Measurements from ENCODE around the gene SFI1.
A peak's percentile ranks its signal among the peaks of the same experiment; 100 is the strongest.
"Not testable (repeated sequence)": the region's sequence is repeated elsewhere in the genome, so short reads cannot be mapped to it uniquely, and the experiment has no call there.

SFI1 gene

GRCh38 chr22:31544481-31545480 lies 48.4 kb downstream of the SFI1 start:
- DNase-seq = no peak

GRCh38 chr22:31550871-31551370 lies 54.6 kb downstream of the SFI1 start:
- no peak for DNase-seq

DNA sequence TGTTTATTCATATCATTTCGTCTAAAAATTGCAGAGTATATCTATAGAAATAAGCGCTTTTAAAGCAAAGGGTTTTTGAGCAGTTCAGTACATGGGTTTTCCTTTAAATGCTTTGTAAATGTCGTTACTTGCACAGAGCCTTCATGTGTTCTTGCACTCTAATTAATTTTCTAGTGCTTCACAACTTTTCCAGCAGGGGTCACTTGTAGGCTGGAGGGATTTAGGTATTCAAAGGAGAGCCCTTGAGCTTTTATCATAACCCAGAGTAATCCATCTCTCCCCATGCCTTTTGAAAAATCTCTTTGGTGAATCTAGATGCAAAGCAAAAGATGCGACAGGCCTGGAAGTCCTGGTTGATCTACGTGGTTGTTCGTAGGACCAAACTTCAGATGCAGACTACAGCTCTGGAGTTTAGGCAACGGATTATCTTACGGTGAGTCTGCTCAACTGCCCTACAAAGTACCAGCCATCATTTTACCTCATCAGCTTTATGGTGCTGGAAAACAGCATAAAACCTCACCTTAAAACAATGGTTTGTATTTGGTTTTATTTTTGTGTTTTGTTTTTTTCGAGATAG lies 60.4 kb downstream of the SFI1 start:
- no peak for DNase-seq

DNA sequence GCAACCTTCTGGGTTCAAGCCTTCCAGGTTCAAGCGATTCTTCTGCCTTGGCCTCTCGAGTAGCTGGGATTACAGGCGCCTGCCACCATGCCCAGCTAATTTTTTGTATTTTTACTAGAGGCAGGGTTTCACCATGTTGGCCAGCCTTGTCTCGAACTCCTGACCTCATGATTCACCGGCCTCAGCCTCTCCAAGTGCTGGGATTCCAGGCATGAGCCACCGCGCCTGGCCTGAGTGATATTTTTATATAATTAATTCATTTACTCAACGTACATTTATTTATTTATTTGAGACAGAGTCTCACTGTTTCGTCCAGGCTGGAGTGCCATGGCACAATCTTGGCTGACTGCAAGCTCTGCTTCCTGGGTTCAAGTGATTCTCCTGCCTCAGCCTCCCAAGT lies 62.2 kb downstream of the SFI1 start:
- DNase-seq = not testable (repeated sequence)

GRCh38 chr22:31561238-31561887 lies 65.0 kb downstream of the SFI1 start:
- peak; percentile 75 for DNase-seq

DNA sequence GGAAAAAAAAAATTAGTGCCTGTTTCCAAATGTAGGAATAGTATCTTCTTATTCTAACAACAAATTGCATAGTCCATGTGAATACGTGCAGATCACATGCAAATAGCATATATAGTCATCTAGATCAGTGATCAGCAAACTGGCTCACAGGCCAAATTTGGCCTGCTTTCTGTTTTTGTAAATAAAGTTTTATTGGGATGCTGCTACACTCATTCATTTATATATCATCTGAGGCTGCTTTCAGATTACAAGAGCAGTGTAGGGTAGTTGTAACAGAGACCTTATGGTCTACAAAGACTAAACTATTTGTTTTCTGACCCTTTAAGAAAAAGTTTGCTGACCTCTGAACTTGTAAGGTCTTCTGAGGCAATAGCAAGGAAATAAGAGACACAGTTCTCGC lies 65.6 kb downstream of the SFI1 start:
- DNase-seq = no peak

DNA sequence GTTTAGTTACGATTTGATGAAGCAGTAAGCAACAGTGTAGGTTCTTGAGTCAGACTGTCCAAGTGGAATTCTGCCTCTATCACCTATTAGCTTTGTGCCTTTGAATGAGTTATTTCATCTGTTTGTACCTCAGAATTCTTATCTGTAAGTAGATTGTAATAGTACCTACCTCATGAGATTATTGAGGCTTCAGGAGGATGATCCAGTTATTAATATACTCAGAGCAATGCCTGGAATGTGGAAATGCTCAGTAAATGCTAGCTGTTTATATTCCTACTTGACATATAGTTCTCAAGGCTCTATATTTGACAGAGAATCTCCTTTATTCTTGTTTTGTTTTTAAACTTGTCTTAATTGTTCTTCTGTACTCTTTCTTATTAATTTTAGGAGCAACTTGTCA lies 70.1 kb downstream of the SFI1 start:
- no peak for DNase-seq

GRCh38 chr22:31567196-31567595 lies 70.9 kb downstream of the SFI1 start:
- no peak for DNase-seq

- DNase-seq = no peak
Observed at GRCh38 chr22:31567702-31568101, 71.4 kb downstream of the SFI1 start.

GRCh38 chr22:31569126-31569525 lies 72.8 kb downstream of the SFI1 start:
- DNase-seq = no peak

GRCh38 chr22:31572939-31573338 lies 76.6 kb downstream of the SFI1 start:
- DNase-seq = no peak

GRCh38 chr22:31574055-31574670 lies 77.8 kb downstream of the SFI1 start:
- no peak for DNase-seq

GRCh38 chr22:31575190-31575589 lies 78.9 kb downstream of the SFI1 start:
- no peak for DNase-seq

- no peak for DNase-seq
Observed at GRCh38 chr22:31577711-31578110, 81.4 kb downstream of the SFI1 start.

DNA sequence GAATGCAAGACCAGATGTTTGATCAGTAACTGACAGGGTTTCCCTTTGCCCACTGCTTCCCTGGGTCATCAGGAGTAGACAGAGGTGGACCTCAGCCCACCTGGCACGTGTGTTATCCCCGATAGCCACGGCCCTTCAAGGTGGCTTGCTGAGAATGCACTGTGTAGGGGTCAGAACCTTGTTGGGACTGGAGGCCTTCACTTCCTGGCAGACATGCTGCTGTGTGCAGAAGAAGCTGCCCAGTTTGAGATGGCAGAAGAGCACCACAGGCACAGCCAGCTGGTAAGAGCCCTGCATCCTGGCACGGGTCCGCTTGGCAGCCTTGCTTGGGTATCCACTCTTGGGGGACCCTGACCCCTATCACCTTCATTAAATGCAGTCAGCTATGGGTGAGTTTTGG lies 81.8 kb downstream of the SFI1 start:
- no peak for DNase-seq

DNA sequence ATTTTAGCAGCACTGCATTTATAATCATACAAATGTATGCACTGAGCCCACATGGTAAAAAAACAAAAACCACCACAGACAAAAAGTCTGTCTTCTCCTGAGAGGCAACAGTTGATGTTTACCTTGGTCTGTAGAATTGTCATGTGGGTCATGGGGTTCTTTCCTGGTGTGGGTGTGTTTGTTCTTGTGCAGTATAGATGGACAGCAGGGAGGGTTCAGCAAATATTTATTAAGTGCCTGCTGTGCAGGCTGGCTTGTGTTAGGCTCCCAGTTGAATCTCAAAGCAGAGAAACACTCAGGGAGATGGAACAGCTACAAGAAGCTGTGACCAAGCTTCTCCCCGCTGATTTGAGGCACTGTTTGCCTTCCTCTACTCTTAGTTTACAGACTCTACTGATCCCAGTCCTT lies 83.5 kb downstream of the SFI1 start:
- DNase-seq = no peak

- no peak for DNase-seq
Observed at GRCh38 chr22:31583861-31584485, 87.6 kb downstream of the SFI1 start.

DNA sequence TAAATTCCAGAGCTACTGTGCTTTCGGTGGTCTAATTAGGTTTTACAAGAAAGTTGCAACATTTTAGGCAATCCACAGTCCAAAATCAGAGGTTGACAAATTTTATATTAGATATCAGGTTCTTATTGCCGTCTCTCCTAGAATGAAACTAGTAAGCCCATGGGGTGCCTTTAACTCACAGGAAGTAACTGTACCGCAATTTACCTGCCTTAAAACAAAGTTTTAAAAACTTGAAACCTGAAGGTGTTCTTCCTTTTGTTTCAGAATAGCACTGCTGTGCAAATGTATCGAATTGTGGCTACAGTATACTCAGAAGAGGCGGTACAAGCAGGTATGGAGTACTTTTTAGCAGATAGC lies 88.4 kb downstream of the SFI1 start:
- DNase-seq = no peak

DNA sequence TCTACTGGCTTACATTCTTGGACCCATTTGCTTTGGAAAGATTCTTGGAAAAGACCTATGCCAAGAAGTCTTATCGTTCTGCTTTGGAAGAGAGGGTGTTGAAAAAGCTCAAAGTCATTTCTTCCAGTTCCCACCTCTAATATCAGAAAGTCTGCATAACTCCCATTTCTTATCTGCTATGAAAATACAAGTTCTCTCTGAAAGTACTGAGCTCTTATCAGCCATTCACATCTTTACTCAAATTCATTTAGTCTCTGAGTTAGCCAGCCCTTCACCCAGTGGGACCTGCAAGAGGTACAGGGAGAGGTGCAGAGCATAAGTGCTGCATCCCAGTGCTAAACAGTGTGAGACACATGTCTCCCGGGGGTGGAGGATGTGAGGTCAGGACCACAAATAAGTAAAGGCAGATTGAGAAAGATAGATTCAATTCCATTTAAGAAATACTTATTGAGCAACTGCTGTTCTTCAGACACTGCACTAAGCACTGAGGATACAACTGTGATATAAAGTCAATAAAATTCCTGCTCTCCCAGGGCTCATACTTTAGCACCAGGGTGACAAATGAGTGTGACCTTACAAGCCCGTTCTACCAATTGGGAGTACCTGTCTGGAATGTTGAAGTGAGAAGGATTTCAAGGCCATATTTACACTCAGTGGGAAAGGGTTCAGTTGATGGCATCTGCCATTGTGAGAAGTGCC lies 89.0 kb downstream of the SFI1 start:
- no peak for DNase-seq

- no peak for DNase-seq
Observed at GRCh38 chr22:31586137-31586920, 90.0 kb downstream of the SFI1 start.

DNA sequence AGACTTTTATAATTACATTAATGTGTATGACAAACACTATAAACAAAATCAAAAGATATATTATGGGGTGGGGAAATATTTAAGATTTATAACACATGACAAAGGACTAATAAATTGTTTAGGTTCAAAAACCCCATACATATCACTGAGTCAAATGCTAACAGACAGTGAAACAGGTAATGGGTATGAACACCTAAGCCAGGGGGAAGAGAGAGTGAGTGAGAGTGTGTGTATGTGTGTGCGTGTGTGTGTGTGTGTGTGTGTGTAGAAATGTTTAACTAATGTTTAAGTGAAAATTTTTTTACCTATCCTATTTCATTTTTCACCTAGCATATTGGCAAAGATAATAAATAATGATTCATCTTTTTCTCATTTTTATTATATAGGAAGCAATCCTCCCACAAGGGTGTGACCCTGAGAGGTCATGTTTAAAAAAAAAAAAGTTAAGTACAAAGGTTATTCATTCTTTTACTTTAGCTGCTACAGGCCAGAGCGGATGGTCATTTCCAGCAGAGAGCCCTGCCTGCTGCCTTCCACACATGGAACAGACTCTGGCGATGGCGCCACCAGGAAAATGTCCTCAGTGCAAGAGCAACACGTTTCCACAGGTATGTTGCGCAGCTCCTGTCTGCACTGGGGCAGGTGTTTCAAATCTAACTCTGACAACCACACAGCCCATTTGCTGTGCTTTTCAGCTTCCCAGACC lies 92.8 kb downstream of the SFI1 start:
- no peak for DNase-seq
